Thymus (tissue), 14 donors: ENCODE data around the gene FRMD4A. TPM values are rescaled to one million over a fixed set of nuclear protein-coding genes. Genes with fewer than 3 reads are reported as not detected.

Experiments
- DNase-seq, 9 donors: peaks; one replicate each; pipeline ENCODE4 v3.0.0-alpha.2; 2013; ENCODE audit warnings: low spot score in 9 of 9, low read depth in 6 of 9, missing footprints in 1 of 9
- H3K27ac ChIP-seq, 2 donors: one replicate each; pipeline ENCODE4 v1.5.1; 2013; ENCODE audit warnings: control low read depth in 1 of 2, low read depth in 1 of 2, low read length in 1 of 2, mild to moderate bottlenecking in 1 of 2, moderate library complexity in 1 of 2
- H3K27me3 ChIP-seq, 2 donors: one replicate each; pipeline ENCODE4 v1.5.1; 2013; ENCODE audit warnings: low read length in 1 of 2; ENCODE audit not compliant: control insufficient read depth in 2 of 2, insufficient read depth in 1 of 2
- H3K36me3 ChIP-seq, 2 donors: one replicate each; pipeline ENCODE4 v1.5.1; 2013; ENCODE audit warnings: low read length in 1 of 2, mild to moderate bottlenecking in 1 of 2, moderate library complexity in 1 of 2; ENCODE audit not compliant: control insufficient read depth in 2 of 2, insufficient read depth in 2 of 2
- H3K4me1 ChIP-seq, 2 donors: one replicate each; pipeline ENCODE4 v1.5.1; 2013; ENCODE audit warnings: low read length in 2 of 2; ENCODE audit not compliant: control insufficient read depth in 2 of 2, insufficient read depth in 2 of 2
- H3K4me3 ChIP-seq, 2 donors: one replicate each; pipeline ENCODE4 v1.5.1; 2013; ENCODE audit warnings: low read length in 2 of 2, control low read depth in 1 of 2, mild to moderate bottlenecking in 1 of 2
- H3K9me3 ChIP-seq, 2 donors: one replicate each; pipeline ENCODE4 v1.5.1; 2013; ENCODE audit warnings: low read length in 1 of 2, mild to moderate bottlenecking in 1 of 2; ENCODE audit not compliant: control insufficient read depth in 2 of 2, insufficient read depth in 1 of 2
- WGBS: extraction: QIAGEN DNeasy Blood & Tissue Kit; methylation state at CpG from one replicate; pipeline ENCODE4 v1.1.7; 2013; 5-methylcytosine and 5-hydroxymethylcytosine counted together
- long read RNA-seq, 10 donors: transcript quantifications; one replicate each; lab custom pipeline, GENCODE V29; 2026
- polyA plus RNA-seq: library from polyadenylated mRNA; stranded (reverse); fragments of 200-250 nt; gene quantifications from one replicate; pipeline ENCODE4 v1.2.3, GENCODE V29; 2013
- total RNA-seq: library from RNA; stranded (reverse); fragments of 120-200 nt; gene quantifications from one replicate; pipeline ENCODE4 v1.2.4, GENCODE V29; 2013
- donor health status: healthy.

Gene FRMD4A
- total RNA-seq: 16.2 TPM
- 13.3 TPM for polyA plus RNA-seq
- long read RNA-seq, donor 1, partial matches to known transcripts: 0 of 1 reads
- long read RNA-seq, donor 1, other reads (novel, unspliced or antisense): 0 of 1 reads
- long read RNA-seq, donor 2: 0 reads
- long read RNA-seq, donor 3, partial matches to known transcripts: 0 of 6 reads
- long read RNA-seq, donor 3, other reads (novel, unspliced or antisense): 0 of 6 reads
- long read RNA-seq, donor 4, partial matches to known transcripts: 0 of 1 reads
- long read RNA-seq, donor 4, other reads (novel, unspliced or antisense): 0 of 1 reads
- long read RNA-seq, donor 5, transcript FRMD4A-209 (3 exons, 1,287 nt): major isoform, 6 of 10 reads
- long read RNA-seq, donor 5, partial matches to known transcripts: 0 of 10 reads
- long read RNA-seq, donor 5, other reads (novel, unspliced or antisense): 0 of 10 reads
- long read RNA-seq, donor 6, partial matches to known transcripts: 0 of 5 reads
- long read RNA-seq, donor 6, other reads (novel, unspliced or antisense): 0 of 5 reads
- long read RNA-seq, donor 7, partial matches to known transcripts: 0 of 2 reads
- long read RNA-seq, donor 7, other reads (novel, unspliced or antisense): 0 of 2 reads
- long read RNA-seq, donor 8, partial matches to known transcripts: 0 of 1 reads
- long read RNA-seq, donor 8, other reads (novel, unspliced or antisense): 0 of 1 reads
- long read RNA-seq, donor 9, partial matches to known transcripts: 0 of 1 reads
- long read RNA-seq, donor 9, other reads (novel, unspliced or antisense): 0 of 1 reads
- long read RNA-seq, donor 10, partial matches to known transcripts: 0 of 2 reads
- long read RNA-seq, donor 10, other reads (novel, unspliced or antisense): 0 of 2 reads

DNA sequence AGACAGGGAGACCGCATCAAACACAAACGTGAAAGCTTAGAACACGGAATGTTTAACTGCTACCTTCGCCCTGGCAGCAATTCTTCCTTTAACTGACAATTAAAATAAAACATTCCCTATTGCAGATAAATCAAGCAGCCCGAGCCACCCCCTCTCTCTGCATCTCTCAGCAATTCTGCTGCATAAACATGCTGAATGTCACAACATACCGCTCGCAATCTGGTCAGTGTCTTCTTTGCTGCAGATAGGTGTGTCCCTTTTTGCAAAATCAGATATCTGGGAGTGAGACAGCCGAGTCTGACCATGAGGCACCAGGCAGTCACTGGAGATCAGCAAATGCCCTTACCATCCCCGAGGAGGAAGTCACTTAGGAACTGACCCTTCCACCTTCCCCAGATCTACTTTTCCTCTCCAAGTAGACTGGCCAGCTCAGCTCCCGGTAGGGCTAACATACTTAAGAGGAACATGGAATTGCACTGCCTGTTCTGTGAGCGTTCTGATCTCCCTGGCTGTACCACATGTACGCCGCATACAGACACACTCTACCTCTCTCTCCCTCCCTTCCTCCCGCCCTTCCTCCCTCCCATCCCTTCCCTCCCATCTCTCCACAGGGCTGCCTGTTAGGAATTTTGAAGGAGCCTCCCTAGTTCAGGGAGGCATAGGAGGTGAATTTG, at the start of gene FRMD4A:
FRMD4A (minus strand) TSS at position 537 of the 674 bp plus-strand sequence.
- Histone ChIP-seq H3K27ac (no peak within 1 kb of the TSS), H3K4me3 (no peak within 1 kb of the TSS), H3K27me3 (peaks cover 0 to 20% of the 10 kb centered on the region in 2 donors), H3K36me3 (no peaks in the 10 kb centered on the region), H3K4me1 (peaks cover 0 to 6% of the 10 kb centered on the region in 2 donors), H3K9me3 (no peaks in the 10 kb centered on the region)
- WGBS: 72% methylated on average over 14 of the region's 14 CpGs
- no peak for DNase-seq

DNA sequence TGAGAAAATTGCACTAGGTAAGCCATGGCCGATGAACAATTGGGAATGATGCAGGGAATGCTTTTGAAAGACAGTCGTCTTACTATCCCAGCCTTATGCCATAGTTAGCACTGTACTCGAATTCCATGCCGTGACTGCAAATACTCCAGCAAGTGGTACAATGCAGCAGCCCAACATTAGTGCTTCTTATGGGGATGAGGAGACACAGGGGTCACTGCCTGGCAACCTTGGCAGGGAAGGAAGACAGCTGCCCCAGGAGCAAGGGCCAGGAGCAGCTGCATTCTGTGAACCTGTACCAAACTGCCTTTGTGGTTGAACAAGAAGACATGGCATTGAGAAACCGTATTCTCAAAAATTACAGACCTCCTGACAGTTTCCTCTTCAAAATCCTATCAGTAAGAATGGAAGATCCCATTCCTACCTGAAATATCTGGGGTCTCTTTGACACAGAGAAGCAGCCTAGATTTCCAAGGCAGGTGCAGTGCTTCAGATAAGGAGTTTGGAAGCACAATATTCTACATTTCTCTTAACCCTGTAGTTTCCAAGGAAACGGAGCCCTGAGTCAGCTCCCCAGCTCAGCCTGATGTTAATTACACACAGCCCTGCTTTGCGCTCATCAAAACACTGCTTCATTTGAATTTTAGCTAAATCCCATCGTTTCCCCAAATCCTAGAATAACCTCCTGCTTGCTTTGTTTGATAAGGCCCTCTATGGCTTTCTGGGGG, 49.0 kb upstream of the FRMD4A start:
- WGBS: 92% methylated on average over 8 of the region's 8 CpGs
- no peak overlapping the region for H3K27ac ChIP-seq

DNA sequence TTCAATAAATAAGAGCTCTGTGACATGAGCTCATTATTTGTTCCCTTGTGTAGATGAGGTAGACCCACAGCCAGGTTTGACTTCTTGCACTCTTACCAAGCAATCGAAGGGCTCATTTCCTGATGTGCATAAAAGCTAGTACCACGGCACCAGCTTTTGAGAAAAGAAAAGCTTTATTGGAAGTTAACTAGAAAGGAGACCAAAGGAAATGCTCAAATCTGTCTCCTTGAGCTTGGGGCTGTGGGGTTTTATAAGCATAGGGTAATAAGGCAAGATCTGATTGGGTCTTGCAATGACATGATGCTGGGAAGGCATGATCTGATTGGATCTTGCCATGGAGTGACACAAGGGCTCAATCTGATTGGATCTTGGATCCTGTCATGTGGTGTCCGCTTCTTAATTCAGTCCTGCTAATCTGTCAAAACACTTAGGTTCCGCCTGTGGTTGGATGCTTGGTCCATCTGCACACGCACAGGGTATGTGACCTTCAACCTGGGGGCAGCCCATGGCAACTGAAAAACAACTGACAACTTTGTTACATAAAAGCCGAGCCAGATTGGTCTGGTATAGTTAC, 47.8 kb upstream of the FRMD4A start:
- 95% methylated on average over 6 of the region's 6 CpGs for WGBS
- no peak overlapping the region for H3K4me3 ChIP-seq
- peaks cover 0 to 24% of the 10 kb centered on the region in 2 donors for H3K4me1 ChIP-seq
- no peak for DNase-seq
- no peak overlapping the region for H3K27ac ChIP-seq
- no peaks in the 10 kb centered on the region for H3K9me3 ChIP-seq
- no peaks in the 10 kb centered on the region for H3K27me3 ChIP-seq
- H3K36me3 ChIP-seq: no peaks in the 10 kb centered on the region

More for the DNA sequence above, 49.0 kb upstream of the FRMD4A start:
- H3K4me1 ChIP-seq: peaks cover 0 to 25% of the 10 kb centered on the region in 2 donors
- H3K36me3 ChIP-seq: no peaks in the 10 kb centered on the region
- H3K27me3 ChIP-seq: no peaks in the 10 kb centered on the region
- H3K4me3 ChIP-seq: no peak overlapping the region
- DNase-seq: no peak
- no peaks in the 10 kb centered on the region for H3K9me3 ChIP-seq

DNA sequence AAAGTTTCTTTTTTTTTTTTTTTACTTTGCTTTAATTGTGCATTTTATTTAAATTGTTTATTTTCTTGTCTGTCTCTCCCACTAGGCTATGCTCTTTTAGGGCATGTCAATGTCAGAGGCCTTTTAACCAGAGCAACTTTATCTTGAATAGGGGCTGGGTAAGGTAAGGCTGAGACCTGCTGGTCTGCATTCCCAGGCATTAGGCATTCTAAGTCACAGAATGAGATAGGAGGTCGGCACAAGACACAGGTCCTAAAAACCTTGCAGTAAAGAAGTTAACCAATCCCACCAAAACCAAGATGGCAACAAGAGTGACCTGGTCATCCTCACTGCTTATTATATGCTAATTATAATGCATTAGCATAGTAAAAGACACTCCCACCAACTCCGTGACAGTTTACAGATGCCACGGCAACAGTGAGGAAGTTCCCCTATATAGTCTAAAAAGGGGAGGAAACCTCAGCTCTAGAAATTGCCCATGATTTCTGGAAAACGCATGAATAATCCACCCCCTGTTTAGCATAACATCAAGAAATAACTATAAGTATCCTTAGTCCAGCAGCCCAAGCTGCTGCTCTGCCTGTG, 47.0 kb upstream of the FRMD4A start:
- Histone ChIP-seq H3K27me3 (no peaks in the 10 kb centered on the region), H3K9me3 (no peaks in the 10 kb centered on the region), H3K36me3 (no peaks in the 10 kb centered on the region), H3K27ac (no peak overlapping the region), H3K4me3 (no peak overlapping the region), H3K4me1 (peaks cover 0 to 17% of the 10 kb centered on the region in 2 donors)
- no peak for DNase-seq
- 92% methylated on average over 4 of the region's 4 CpGs for WGBS

DNA sequence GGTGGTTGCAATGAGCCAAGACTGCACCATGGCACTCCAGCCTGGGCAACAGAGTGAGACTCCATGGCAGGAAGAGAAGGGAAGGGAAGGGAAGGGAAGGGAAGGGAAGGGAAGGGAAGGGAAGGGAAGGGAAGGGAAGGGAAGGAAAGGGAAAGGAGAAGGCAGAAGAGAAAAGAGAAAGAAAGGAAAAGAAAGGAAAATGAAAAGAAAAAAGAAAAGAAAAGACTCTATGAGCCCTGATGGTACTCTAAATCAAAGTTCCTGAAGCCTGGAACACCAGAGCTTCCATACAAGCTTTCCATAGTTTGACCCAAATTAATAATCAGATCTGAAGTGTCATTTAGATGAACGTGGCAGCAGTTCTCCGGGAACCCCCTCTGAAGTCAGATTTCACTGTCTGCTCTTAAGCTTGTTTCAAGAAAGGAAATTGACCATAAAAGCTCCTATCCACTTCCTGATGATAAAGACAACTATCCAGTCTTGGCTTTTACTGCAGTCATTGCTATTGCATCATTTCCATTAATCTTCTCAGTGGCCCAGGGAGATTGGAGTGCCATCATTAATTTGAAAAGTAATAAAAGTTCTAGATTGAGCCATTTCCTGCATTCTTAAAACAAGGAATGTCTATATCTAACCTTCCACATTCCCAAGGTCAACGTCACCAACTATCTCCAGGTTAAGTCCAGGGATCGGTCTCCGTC, 44.2 kb upstream of the FRMD4A start:
- Histone ChIP-seq H3K9me3 (no peaks in the 10 kb centered on the region), H3K27ac (no peak overlapping the region), H3K27me3 (no peaks in the 10 kb centered on the region), H3K4me1 (no peaks in the 10 kb centered on the region), H3K4me3 (no peak overlapping the region), H3K36me3 (no peaks in the 10 kb centered on the region)
- 70% methylated on average over 5 of the region's 5 CpGs for WGBS
- DNase-seq: no peak

DNA sequence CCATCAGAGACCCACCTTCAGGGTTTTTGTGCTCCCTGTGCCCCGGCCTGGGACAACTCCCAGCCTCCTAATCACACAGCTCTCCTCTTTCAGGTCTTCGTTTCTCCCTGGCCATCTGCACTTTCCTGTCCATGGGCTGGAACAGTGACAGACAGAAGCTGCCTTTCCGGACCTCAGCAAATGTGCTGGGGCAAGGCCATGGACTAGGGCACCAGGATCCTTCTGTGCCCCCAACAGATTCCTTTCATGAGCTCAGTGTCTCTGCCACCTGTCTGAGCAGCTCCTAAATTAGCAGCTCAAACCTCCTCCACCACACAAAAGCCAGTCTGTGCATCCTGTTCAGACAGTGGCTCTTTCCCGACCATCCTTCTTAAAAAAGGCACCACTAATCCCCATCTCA, 41.9 kb upstream of the FRMD4A start:
- no peak overlapping the region for H3K27ac ChIP-seq
- no peak overlapping the region for H3K4me3 ChIP-seq
- H3K27me3 ChIP-seq: no peaks in the 10 kb centered on the region
- DNase-seq: no peak
- H3K36me3 ChIP-seq: no peaks in the 10 kb centered on the region
- H3K9me3 ChIP-seq: no peaks in the 10 kb centered on the region
- WGBS: 90% methylated on average over 4 of the region's 4 CpGs
- no peaks in the 10 kb centered on the region for H3K4me1 ChIP-seq

DNA sequence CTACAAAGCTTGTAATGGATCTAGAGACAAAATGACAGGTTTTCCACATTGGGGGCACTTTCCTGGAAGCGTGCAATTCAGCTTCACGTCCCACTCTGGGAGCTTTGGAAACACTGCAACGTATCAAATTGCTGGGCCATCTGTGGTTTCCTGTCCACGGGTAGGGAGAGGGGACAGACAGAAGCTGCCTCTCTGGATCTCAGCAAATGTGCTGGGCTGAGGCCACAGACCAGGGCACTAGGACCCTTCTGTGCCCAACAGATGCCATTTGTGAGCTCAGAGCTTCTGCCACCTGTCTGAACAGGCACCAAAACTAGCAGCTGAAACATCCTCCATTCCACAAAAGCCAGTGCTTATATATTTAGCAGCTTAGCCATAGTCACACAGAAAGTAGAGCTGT, 40.9 kb upstream of the FRMD4A start:
- H3K9me3 ChIP-seq: no peaks in the 10 kb centered on the region
- H3K27ac ChIP-seq: no peak overlapping the region
- H3K27me3 ChIP-seq: no peaks in the 10 kb centered on the region
- H3K36me3 ChIP-seq: no peaks in the 10 kb centered on the region
- 63% methylated on average over 4 of the region's 4 CpGs for WGBS
- H3K4me1 ChIP-seq: no peaks in the 10 kb centered on the region
- DNase-seq: no peak
- H3K4me3 ChIP-seq: no peak overlapping the region

DNA sequence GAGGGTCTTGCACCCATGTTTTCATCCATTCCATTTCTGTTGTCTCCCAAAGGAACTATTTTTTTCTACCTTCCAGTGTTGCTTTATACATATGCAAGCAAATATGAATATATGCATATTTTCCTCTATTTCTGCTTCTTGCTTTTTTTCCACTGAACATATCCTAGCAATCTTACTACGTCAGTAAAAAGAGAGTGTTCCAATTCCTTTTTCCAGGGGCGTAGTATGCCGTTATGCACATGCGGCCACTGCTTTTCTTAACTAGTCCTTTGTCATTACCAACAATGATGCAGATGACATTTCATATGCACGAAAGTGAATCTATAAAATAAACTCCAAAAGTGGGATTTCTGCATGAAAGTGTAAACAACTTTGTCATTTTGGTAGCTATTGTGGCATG, 40.2 kb upstream of the FRMD4A start:
- DNase-seq: no peak
- no peak overlapping the region for H3K4me3 ChIP-seq
- WGBS: 96% methylated on average over 5 of the region's 5 CpGs
- H3K4me1 ChIP-seq: no peaks in the 10 kb centered on the region
- no peak overlapping the region for H3K27ac ChIP-seq
- H3K27me3 ChIP-seq: no peaks in the 10 kb centered on the region
- H3K36me3 ChIP-seq: no peaks in the 10 kb centered on the region
- H3K9me3 ChIP-seq: no peaks in the 10 kb centered on the region
